Upper lobe of left lung (tissue), 4 donors: Measurements from ENCODE around the gene UNC5A.

Experiments
- CTCF ChIP-seq, 6 experiments: fragments of 450-650 bp in 4 of 6; fragments of 200-600 bp in 2 of 6; sonication (generic) in 2 of 6; IDR thresholded peaks; one replicate each; pipeline ENCODE4 v1.5.1; 2016 to 2019; ENCODE audit warnings: antibody characterized with exemption in 6 of 6
- POLR2A ChIP-seq, 4 donors: fragments of 450-650 bp; IDR thresholded peaks; one replicate each; pipeline ENCODE4 v1.5.1; 2016 to 2017; ENCODE audit warnings: antibody characterized with exemption in 4 of 4, mild to moderate bottlenecking in 2 of 4

GRCh38 chr5:176761755-176762154 is 48.6 kb upstream of the UNC5A start:
- TF ChIP-seq CTCF (IDR thresholded peaks at IDR 0.05) (no peak), POLR2A (IDR thresholded peaks at IDR 0.05) (no peak)
